ENCODE measurements around the gene PRRG1. TPM values are rescaled to one million over a fixed set of nuclear protein-coding genes. Genes with fewer than 3 reads are reported as not detected.
"Not testable (repeated sequence)": the region's sequence is repeated elsewhere in the genome, so short reads cannot be mapped to it uniquely, and the experiment has no call there.

Gene PRRG1
- total RNA-seq, 1 experiment from 2014 or later = 9.6 TPM

GRCh38 chrX:37367946-37368345 is 18.8 kb downstream of the PRRG1 start:
- no peak for DNase-seq (ENCODE audit: low read depth)
- in situ Hi-C loops (cut with HindIII; ENCODE audit: low pct_unique_long_range_greater_than_20kb, low sequenced_read_pairs) = no loop called here

GRCh38 chrX:37370499-37371141 is 21.5 kb downstream of the PRRG1 start:
- DNase-seq (ENCODE audit: low read depth) = no peak
- in situ Hi-C loops (cut with HindIII; ENCODE audit: low pct_unique_long_range_greater_than_20kb, low sequenced_read_pairs) = no loop called here

GRCh38 chrX:37371578-37371991 is 22.4 kb downstream of the PRRG1 start:
- in situ Hi-C loops (cut with HindIII; ENCODE audit: low pct_unique_long_range_greater_than_20kb, low sequenced_read_pairs) = no loop called here
- DNase-seq (ENCODE audit: low read depth) = no peak

DNA sequence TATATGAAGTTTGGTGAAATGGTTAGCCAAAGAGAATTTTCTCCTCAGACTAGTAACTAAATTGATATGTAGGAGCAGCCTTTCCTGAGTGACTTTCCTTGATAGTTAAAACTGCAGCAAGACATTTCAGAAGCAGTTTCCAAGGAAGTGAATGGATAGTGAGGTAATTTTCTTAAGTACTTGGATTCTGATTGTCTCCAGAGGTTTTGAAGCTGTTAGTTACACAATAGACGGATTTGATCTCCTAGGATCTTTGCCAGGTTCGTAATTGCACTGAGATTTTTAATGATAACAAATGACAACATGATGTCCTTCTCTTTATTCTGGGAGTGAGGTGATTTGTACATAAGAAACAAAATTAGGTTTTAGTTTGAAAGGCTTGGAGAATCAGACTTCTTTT is 29.2 kb downstream of the PRRG1 start:
- no peak for DNase-seq (ENCODE audit: low read depth)
- in situ Hi-C loops (cut with HindIII; ENCODE audit: low pct_unique_long_range_greater_than_20kb, low sequenced_read_pairs) = no loop called here

DNA sequence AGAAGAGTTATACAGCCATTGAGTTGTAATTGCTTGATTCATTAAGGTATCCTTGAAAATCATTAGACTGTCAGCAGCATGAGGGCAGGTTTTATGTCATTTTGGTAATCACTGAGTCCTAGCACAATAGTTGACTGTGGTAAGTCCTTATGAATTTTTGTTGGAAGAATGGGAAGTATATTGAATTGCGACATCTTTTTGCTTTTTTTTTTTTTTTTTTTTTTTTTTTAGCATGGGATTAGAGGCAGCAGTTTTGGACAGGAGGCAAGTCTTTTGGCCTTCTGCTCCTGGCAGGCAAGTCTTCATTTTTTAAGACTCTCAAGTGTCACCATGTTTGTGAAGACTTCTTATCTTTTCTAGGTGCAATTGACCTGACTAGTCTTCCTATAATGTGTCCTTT is 29.7 kb downstream of the PRRG1 start:
- no peak for DNase-seq (ENCODE audit: low read depth)
- in situ Hi-C loops (cut with HindIII; ENCODE audit: low pct_unique_long_range_greater_than_20kb, low sequenced_read_pairs) = no loop called here

GRCh38 chrX:37380256-37380655 is 31.1 kb downstream of the PRRG1 start:
- DNase-seq (ENCODE audit: low read depth) = no peak
- in situ Hi-C loops (cut with HindIII; ENCODE audit: low pct_unique_long_range_greater_than_20kb, low sequenced_read_pairs) = no loop called here

DNA sequence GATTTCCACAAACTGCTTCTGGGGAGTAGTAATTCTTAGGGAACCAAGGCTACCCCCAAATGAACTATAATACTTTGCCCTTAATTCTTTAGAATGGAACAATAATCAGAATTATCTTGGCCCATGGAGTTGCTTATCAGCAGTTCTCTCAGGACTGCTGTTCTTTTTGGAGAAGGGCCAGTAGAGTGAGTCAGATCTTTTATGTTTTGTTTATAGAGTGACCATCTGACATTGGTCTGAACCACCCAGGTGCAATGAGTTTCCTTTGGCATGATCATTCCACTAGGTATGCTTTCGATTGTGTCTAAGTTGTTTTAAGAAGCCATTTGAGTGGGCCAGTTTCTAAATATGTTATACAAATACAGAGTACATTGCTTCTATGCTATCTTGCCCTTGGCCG is 31.8 kb downstream of the PRRG1 start:
- in situ Hi-C loops (cut with HindIII; ENCODE audit: low pct_unique_long_range_greater_than_20kb, low sequenced_read_pairs) = no loop called here
- peak; percentile 55 for DNase-seq (ENCODE audit: low read depth)

GRCh38 chrX:37383313-37383712 is 34.1 kb downstream of the PRRG1 start:
- in situ Hi-C loops (cut with HindIII; ENCODE audit: low pct_unique_long_range_greater_than_20kb, low sequenced_read_pairs) = no loop called here

DNA sequence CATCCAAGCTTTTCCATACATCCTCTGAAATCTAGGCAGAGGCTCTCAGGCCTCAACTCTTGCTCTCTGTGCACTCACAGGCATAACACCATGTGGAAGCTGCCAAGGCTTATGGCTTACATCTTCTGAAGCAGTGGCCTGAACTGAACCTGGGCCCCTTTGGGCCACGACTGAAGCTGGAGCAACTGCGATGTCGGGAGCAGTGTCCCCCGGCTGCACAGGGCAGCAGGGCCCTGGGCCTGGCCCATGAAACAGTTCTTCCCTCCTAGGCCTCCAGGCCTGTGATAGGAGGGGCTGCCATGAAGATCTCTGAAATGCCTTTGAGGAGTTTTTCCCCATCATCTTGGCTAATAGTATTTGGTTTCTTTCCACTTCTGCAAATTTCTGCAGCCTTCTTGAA is 39.2 kb downstream of the PRRG1 start:
- in situ Hi-C loops (cut with HindIII; ENCODE audit: low pct_unique_long_range_greater_than_20kb, low sequenced_read_pairs) = no loop called here
- DNase-seq (ENCODE audit: low read depth) = no peak

More at GRCh38 chrX:37383313-37383712, 34.1 kb downstream of the PRRG1 start:
- no peak for DNase-seq (ENCODE audit: low read depth)

DNA sequence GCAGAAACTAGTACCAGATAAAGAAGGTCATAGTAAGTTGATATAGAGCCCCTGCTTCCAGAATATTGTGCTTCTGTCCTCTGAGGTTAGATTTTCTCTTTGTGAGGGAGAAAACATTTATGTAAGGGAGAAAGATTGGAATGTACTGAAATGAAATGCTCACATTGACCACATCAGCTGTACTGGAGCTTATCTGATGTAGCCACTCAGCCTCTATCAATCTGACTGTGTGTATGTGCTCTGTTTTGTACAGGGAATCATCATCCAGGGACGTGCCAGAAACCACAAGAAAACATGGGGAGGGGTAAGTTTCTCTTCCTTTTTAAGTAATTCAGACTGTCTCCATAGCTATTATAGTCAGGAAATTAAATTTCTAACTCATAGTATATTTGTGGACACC is 56.8 kb downstream of the PRRG1 start:
- in situ Hi-C loops (cut with HindIII; ENCODE audit: low pct_unique_long_range_greater_than_20kb, low sequenced_read_pairs) = no loop called here
- no peak for DNase-seq (ENCODE audit: low read depth)

DNA sequence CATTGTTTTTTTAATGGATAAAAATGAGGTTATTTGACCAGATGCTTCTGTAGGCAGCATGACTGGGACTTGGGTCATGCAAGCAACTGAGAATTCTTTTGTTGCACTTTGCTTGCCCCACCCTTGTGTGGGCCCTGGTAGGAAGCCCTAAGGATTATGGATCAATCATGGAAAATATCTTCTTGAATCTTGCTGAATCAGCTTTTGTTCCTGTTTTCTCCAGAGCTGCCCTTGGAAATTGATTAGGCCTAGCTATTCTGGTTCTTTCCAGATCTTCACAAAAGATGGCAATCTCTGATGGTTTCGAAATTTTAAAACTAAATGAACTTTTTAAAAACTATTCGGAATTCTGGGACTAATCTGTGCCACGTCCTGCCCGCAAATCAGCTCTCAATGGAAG is 58.6 kb downstream of the PRRG1 start:
- DNase-seq (ENCODE audit: low read depth) = no peak
- in situ Hi-C loops (cut with HindIII; ENCODE audit: low pct_unique_long_range_greater_than_20kb, low sequenced_read_pairs) = no loop called here

DNA sequence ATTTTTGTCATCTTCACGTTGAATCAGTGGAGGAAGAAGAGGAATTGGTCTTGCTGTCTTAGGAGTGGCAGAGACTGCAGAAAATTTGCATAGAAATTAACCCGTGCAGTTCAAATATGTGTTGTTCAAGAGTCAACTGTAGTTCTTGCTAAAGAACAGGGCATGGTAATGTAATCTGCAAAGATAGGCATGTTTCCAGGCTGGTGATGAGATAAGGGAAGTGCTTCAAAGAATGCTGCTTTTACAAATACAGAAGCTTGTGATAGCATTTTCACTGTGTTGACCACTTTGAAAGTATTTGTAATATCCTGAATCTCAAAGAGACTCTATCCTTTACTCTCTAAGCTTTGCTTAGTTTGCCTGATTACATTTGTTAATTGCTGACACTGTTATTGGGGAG is 60.1 kb downstream of the PRRG1 start:
- no peak for DNase-seq (ENCODE audit: low read depth)
- in situ Hi-C loops (cut with HindIII; ENCODE audit: low pct_unique_long_range_greater_than_20kb, low sequenced_read_pairs) = no loop called here

DNA sequence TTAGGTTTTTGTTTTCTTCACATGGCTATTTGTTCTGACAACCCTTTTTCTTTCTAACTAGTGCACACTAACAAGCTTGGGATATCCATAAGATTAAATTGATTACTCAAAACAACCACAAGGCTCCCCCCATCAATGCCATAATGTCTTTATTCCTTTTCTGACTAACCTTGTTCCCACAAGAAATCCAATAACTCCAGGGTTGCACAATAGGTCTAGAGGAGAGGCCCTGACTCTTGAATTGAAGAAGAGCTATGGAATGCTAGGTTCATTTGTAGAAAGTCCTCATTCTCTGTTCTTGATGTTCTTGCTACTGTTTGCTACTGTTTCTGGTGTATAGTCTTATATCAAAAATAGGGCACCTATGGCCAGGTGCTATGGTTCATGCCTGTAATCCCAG is 71.0 kb downstream of the PRRG1 start:
- no peak for DNase-seq (ENCODE audit: low read depth)
- in situ Hi-C loops (cut with HindIII; ENCODE audit: low pct_unique_long_range_greater_than_20kb, low sequenced_read_pairs) = no loop called here

DNA sequence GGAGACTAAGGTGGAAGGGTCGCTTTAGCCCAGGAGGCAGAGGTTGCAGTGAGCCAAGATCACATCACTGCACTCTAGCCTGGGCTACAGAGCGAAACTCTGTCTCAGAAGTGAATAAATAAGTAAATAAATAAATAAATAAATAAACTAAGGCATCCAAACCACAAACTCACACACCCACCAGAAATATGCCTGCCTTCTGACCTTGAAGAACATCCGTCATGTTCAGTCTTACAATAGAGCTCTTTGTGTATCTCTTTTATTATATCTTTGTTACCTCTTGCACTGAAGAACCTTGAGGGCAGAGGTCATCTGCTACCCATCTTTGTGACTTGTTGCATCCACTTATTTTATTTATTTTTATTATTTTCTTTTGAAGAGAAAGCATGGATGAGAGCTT is 71.6 kb downstream of the PRRG1 start:
- in situ Hi-C loops (cut with HindIII; ENCODE audit: low pct_unique_long_range_greater_than_20kb, low sequenced_read_pairs) = no loop called here
- DNase-seq (ENCODE audit: low read depth) = no peak

DNA sequence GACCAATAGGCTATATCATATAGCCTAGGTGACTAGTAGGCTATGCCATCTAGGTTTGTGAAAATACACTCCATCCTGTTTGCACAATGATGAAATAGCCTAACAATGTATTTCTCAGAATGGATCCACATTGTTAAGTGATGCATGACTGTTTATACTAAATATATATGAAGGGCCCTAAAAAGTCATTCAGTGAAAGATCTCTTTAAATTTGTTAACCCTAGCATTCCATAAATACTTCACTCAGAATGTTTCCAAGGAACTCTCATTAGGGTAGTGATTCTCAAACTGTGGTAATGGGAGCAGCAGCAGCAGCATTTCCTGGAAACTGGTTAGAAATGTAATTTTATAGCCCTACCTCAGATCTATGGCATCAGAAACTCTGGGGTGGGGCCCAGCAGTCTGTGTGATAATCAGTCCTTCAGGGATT is 74.9 kb downstream of the PRRG1 start:
- in situ Hi-C loops (cut with HindIII; ENCODE audit: low pct_unique_long_range_greater_than_20kb, low sequenced_read_pairs) = no loop called here
- peak; percentile 2 for DNase-seq (ENCODE audit: low read depth)

DNA sequence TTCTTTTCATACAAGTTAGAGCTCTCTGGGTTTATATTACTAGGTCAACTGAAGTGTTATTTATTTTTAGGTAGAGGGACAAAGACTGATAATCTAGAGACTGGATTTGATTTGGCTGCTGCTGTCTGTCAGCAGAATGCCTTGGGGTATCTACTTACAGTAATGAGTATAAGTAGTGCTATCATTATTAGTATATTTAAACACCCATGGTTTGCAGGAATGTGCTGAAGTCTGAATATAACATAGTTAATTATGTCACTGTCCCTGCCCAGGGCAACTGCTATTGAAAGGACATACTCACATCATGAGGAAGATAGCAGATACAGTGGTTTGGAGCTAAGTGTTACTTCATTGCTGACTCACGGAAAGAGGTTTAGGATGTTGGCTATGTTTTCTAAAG is 76.2 kb downstream of the PRRG1 start:
- DNase-seq (ENCODE audit: low read depth) = no peak
- in situ Hi-C loops (cut with HindIII; ENCODE audit: low pct_unique_long_range_greater_than_20kb, low sequenced_read_pairs) = no loop called here

DNA sequence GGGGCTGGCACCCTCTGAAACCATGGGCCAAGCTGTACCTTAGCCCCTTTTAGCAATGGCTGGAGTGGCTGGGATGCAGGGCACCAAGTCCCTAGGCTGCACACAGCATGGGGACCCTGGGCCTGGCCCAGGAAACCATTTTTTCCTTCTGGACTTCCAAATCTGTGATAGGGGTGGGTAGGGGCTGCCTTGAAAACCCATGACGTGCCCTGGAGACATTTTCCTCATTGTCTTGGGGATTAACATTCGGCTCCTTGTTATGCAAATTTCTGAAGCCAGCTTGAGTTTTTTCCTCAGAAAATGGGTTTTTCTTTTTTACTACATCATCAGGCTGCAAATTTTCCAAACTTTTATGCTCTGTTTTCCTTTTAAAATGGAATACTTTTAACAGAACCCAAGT is 79.8 kb downstream of the PRRG1 start:
- DNase-seq (ENCODE audit: low read depth); in situ Hi-C loops (cut with HindIII; ENCODE audit: low pct_unique_long_range_greater_than_20kb, low sequenced_read_pairs): not testable (repeated sequence)

DNA sequence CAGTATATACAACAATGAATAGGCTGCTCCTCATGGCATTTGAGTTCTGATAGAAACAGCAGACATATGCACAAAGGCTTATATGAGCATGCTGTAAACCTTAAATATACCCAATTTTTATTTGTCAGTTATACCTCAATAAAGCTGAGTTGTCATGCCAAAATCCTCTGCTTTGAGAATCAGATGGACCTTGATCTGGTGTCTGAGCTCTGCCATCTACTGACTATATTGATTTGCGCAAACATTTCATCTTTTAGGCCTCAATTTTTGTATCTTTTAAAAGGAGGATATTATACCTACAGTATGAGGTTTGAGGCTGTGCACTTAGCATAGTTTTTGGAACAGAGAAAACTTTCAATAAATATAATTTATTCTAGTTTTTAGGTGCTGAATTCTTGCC is 85.2 kb downstream of the PRRG1 start:
- in situ Hi-C loops (cut with HindIII; ENCODE audit: low pct_unique_long_range_greater_than_20kb, low sequenced_read_pairs) = no loop called here
- no peak for DNase-seq (ENCODE audit: low read depth)

DNA sequence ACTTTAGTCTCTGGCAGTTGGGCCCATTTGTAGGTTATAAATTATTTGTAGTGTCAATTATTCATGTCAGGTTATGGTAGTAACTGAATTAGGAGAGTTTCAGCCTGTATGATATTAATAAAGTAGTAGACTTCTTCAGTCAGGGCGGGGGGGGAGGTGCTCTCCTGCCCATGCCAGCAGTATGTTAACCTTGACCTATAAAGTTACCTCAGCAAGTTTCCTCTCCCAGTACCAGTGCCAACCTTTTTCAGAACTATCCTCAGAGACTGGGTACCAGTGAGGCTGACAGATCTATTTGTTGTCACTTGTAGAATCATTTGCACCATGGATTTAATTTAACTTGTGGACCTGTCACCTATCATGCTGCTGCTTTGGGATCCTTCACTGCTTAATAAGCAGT is 88.0 kb downstream of the PRRG1 start:
- no peak for DNase-seq (ENCODE audit: low read depth)
- in situ Hi-C loops (cut with HindIII; ENCODE audit: low pct_unique_long_range_greater_than_20kb, low sequenced_read_pairs) = no loop called here

GRCh38 chrX:37441377-37441776 is 92.2 kb downstream of the PRRG1 start:
- DNase-seq (ENCODE audit: low read depth) = no peak
- in situ Hi-C loops (cut with HindIII; ENCODE audit: low pct_unique_long_range_greater_than_20kb, low sequenced_read_pairs) = no loop called here

GRCh38 chrX:37445182-37445581 is 96.0 kb downstream of the PRRG1 start:
- no peak for DNase-seq (ENCODE audit: low read depth)
- in situ Hi-C loops (cut with HindIII; ENCODE audit: low pct_unique_long_range_greater_than_20kb, low sequenced_read_pairs) = no loop called here

Measured in Caki2 (cell line).